ENCODE measurements around the gene IL6.
A peak's percentile ranks its signal among the peaks of the same experiment; 100 is the strongest.

The IL6 gene

GRCh38 chr7:22731766-22732165 lies 4.8 kb downstream of the IL6 start:
- no peak for ATAC-seq (ENCODE audit: low read depth)
- no peaks in the 10 kb centered on the region for H3K27me3 ChIP-seq (ENCODE audit: insufficient read depth, poor library complexity, severe bottlenecking)

GRCh38 chr7:22732556-22733126 lies 5.6 kb downstream of the IL6 start:
- Histone ChIP-seq H3K4me1 (ENCODE audit: insufficient read depth, poor library complexity, severe bottlenecking) (peaks cover 24% of the 10 kb centered on the region), H3K9me3 (ENCODE audit: severe bottlenecking) (no peaks in the 10 kb centered on the region), H3K27me3 (ENCODE audit: insufficient read depth, poor library complexity, severe bottlenecking) (no peaks in the 10 kb centered on the region), H3K4me3 (ENCODE audit: severe bottlenecking) (no peak overlapping the region), H3K36me3 (ENCODE audit: low read depth) (peaks cover 10% of the 10 kb centered on the region), H3K27ac (ENCODE audit: poor library complexity, severe bottlenecking) (no peak overlapping the region)
- DNase-seq (ENCODE audit: low spot score) = no peak
- ATAC-seq (ENCODE audit: low read depth) = peak; percentile 59
- peak; percentile 81 for TF ChIP-seq CTCF (IDR thresholded peaks at IDR 0.05; ENCODE audit: poor library complexity, severe bottlenecking)

More at GRCh38 chr7:22731766-22732165, 4.8 kb downstream of the IL6 start:
- no peak overlapping the region for H3K4me3 ChIP-seq (ENCODE audit: severe bottlenecking)
- peaks cover 30% of the 10 kb centered on the region for H3K4me1 ChIP-seq (ENCODE audit: insufficient read depth, poor library complexity, severe bottlenecking)
- H3K9me3 ChIP-seq (ENCODE audit: severe bottlenecking) = no peaks in the 10 kb centered on the region
- peaks cover 10% of the 10 kb centered on the region for H3K36me3 ChIP-seq (ENCODE audit: low read depth)
- peak overlapping the region; percentile 90 for H3K27ac ChIP-seq (ENCODE audit: poor library complexity, severe bottlenecking)
- no peak for TF ChIP-seq CTCF (IDR thresholded peaks at IDR 0.05; ENCODE audit: poor library complexity, severe bottlenecking)
- no peak for DNase-seq (ENCODE audit: low spot score)

- no peaks in the 10 kb centered on the region for H3K9me3 ChIP-seq (ENCODE audit: severe bottlenecking)
- no peak for ATAC-seq (ENCODE audit: low read depth)
- H3K27ac ChIP-seq (ENCODE audit: poor library complexity, severe bottlenecking) = no peak overlapping the region
- H3K27me3 ChIP-seq (ENCODE audit: insufficient read depth, poor library complexity, severe bottlenecking) = no peaks in the 10 kb centered on the region
- DNase-seq (ENCODE audit: low spot score) = no peak
- no peak for TF ChIP-seq CTCF (IDR thresholded peaks at IDR 0.05; ENCODE audit: poor library complexity, severe bottlenecking)
- peaks cover 13% of the 10 kb centered on the region for H3K4me1 ChIP-seq (ENCODE audit: insufficient read depth, poor library complexity, severe bottlenecking)
- no peak overlapping the region for H3K4me3 ChIP-seq (ENCODE audit: severe bottlenecking)
- peaks cover 9% of the 10 kb centered on the region for H3K36me3 ChIP-seq (ENCODE audit: low read depth)
These were observed 6.8 kb downstream of the IL6 start for GRCh38 chr7:22733761-22734160.

- Histone ChIP-seq H3K9me3 (ENCODE audit: severe bottlenecking) (no peaks in the 10 kb centered on the region), H3K27me3 (ENCODE audit: insufficient read depth, poor library complexity, severe bottlenecking) (no peaks in the 10 kb centered on the region), H3K27ac (ENCODE audit: poor library complexity, severe bottlenecking) (no peak overlapping the region), H3K4me1 (ENCODE audit: insufficient read depth, poor library complexity, severe bottlenecking) (no peaks in the 10 kb centered on the region), H3K36me3 (ENCODE audit: low read depth) (no peaks in the 10 kb centered on the region), H3K4me3 (ENCODE audit: severe bottlenecking) (no peak overlapping the region)
- TF ChIP-seq CTCF (IDR thresholded peaks at IDR 0.05; ENCODE audit: poor library complexity, severe bottlenecking) = no peak
- ATAC-seq (ENCODE audit: low read depth) (no peak), DNase-seq (ENCODE audit: low spot score) (no peak)
These were observed 16.0 kb downstream of the IL6 start for GRCh38 chr7:22743014-22743413.

GRCh38 chr7:22751341-22751740 lies 24.3 kb downstream of the IL6 start:
- H3K36me3 ChIP-seq (ENCODE audit: low read depth) = no peaks in the 10 kb centered on the region
- no peaks in the 10 kb centered on the region for H3K27me3 ChIP-seq (ENCODE audit: insufficient read depth, poor library complexity, severe bottlenecking)
- DNase-seq (ENCODE audit: low spot score) (no peak), ATAC-seq (ENCODE audit: low read depth) (no peak)
- H3K4me3 ChIP-seq (ENCODE audit: severe bottlenecking) = no peak overlapping the region
- H3K9me3 ChIP-seq (ENCODE audit: severe bottlenecking) = no peaks in the 10 kb centered on the region
- H3K4me1 ChIP-seq (ENCODE audit: insufficient read depth, poor library complexity, severe bottlenecking) = no peaks in the 10 kb centered on the region
- no peak overlapping the region for H3K27ac ChIP-seq (ENCODE audit: poor library complexity, severe bottlenecking)
- no peak for TF ChIP-seq CTCF (IDR thresholded peaks at IDR 0.05; ENCODE audit: poor library complexity, severe bottlenecking)

Data from RWPE2 (cell line).